ENCODE data around the gene LRIG3. TPM values are rescaled to one million over a fixed set of nuclear protein-coding genes. Genes with fewer than 3 reads are reported as not detected.
A peak's percentile ranks its signal among the peaks of the same experiment; 100 is the strongest.

Gene LRIG3
- total RNA-seq, 1 donor from 2014 or later, result 75.3 TPM

DNA sequence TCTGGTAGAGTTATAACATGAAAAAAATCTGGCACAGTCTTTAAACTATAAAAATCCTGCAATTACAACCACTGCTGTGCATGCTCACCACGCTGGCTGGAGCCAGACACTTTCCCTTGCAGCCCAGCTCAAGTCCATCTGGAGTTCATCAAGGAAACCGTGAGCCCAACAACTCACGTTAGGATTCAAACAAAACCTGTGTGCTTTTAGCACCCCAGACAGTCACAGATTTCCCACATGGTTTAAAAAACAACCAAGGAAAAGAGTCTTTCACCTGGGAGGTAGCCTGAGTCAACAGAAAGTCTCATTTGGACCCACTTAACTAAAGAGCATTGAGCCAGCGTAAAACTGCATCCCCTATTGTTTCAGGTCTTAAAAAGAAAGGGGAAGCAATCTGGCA lies 4.7 kb downstream of the LRIG3 start:
- Mint-ChIP-seq H3K27me3 (no peaks in the 10 kb centered on the region), H3K9me3 (ENCODE audit: low read depth) (no peaks in the 10 kb centered on the region), H3K4me3 (ENCODE audit: low read depth) (peak overlapping the region; percentile 90)

DNA sequence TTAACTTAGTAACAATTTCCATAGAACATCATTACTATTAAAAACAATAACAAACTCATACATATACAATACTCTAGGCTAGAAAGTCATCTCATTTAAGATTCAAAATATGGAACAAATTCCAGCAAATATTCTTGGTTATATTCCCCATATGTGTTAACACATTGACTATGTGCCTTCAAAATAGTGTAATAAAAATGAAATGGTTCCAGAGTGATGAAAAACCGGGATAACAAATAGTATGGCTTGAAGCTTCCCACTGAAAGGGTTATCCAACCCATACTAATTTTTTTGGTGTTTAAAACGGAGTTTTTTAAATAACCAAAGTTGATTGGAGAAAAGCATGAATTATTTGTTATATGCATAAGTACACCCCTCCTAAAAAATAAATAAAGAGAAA lies 5.3 kb downstream of the LRIG3 start:
- H3K27ac Mint-ChIP-seq, result peak overlapping the region; percentile 97
- TF ChIP-seq, protein P1, sequence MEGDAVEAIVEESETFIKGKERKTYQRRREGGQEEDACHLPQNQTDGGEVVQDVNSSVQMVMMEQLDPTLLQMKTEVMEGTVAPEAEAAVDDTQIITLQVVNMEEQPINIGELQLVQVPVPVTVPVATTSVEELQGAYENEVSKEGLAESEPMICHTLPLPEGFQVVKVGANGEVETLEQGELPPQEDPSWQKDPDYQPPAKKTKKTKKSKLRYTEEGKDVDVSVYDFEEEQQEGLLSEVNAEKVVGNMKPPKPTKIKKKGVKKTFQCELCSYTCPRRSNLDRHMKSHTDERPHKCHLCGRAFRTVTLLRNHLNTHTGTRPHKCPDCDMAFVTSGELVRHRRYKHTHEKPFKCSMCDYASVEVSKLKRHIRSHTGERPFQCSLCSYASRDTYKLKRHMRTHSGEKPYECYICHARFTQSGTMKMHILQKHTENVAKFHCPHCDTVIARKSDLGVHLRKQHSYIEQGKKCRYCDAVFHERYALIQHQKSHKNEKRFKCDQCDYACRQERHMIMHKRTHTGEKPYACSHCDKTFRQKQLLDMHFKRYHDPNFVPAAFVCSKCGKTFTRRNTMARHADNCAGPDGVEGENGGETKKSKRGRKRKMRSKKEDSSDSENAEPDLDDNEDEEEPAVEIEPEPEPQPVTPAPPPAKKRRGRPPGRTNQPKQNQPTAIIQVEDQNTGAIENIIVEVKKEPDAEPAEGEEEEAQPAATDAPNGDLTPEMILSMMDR (IDR thresholded peaks at IDR 0.05; ENCODE audit: unreplicated experiment), result no peak
- DNase-seq (ENCODE audit: low spot score, unreplicated experiment), result no peak
- peaks cover 64% of the 10 kb centered on the region for H3K4me1 Mint-ChIP-seq (ENCODE audit: low read depth)
- no peaks in the 10 kb centered on the region for H3K9me3 Mint-ChIP-seq (ENCODE audit: low read depth)
- H3K4me3 Mint-ChIP-seq (ENCODE audit: low read depth), result peak overlapping the region; percentile 90
- H3K27me3 Mint-ChIP-seq, result no peaks in the 10 kb centered on the region
- peaks cover 16% of the 10 kb centered on the region for H3K36me3 Mint-ChIP-seq (ENCODE audit: insufficient read depth)

More for the DNA sequence above, 4.7 kb downstream of the LRIG3 start:
- Mint-ChIP-seq H3K27ac (peak overlapping the region; percentile 97), H3K36me3 (ENCODE audit: insufficient read depth) (peaks cover 15% of the 10 kb centered on the region), H3K4me1 (ENCODE audit: low read depth) (peaks cover 65% of the 10 kb centered on the region)
- DNase-seq (ENCODE audit: low spot score, unreplicated experiment), result no peak
- TF ChIP-seq, protein P1 (IDR thresholded peaks at IDR 0.05; ENCODE audit: unreplicated experiment), result no peak

GRCh38 chr12:58914457-58914856 lies 5.8 kb downstream of the LRIG3 start:
- DNase-seq (ENCODE audit: low spot score, unreplicated experiment), result no peak
- Mint-ChIP-seq H3K27me3 (no peaks in the 10 kb centered on the region), H3K4me3 (ENCODE audit: low read depth) (peak overlapping the region; percentile 18), H3K4me1 (ENCODE audit: low read depth) (peaks cover 66% of the 10 kb centered on the region), H3K36me3 (ENCODE audit: insufficient read depth) (peaks cover 19% of the 10 kb centered on the region), H3K9me3 (ENCODE audit: low read depth) (no peaks in the 10 kb centered on the region), H3K27ac (peak overlapping the region; percentile 97)
- TF ChIP-seq, protein P1 (IDR thresholded peaks at IDR 0.05; ENCODE audit: unreplicated experiment), result no peak

- H3K27ac Mint-ChIP-seq, result no peak overlapping the region
- H3K36me3 Mint-ChIP-seq (ENCODE audit: insufficient read depth), result peaks cover 55% of the 10 kb centered on the region
Observed at GRCh38 chr12:58907391-58907790, 12.9 kb downstream of the LRIG3 start.

GRCh38 chr12:58906917-58907316 lies 13.4 kb downstream of the LRIG3 start:
- Mint-ChIP-seq H3K4me1 (ENCODE audit: low read depth) (peaks cover 17% of the 10 kb centered on the region), H3K27ac (no peak overlapping the region), H3K27me3 (no peaks in the 10 kb centered on the region), H3K4me3 (ENCODE audit: low read depth) (no peak overlapping the region), H3K9me3 (ENCODE audit: low read depth) (peaks cover 8% of the 10 kb centered on the region), H3K36me3 (ENCODE audit: insufficient read depth) (peaks cover 54% of the 10 kb centered on the region)
- DNase-seq (ENCODE audit: low spot score, unreplicated experiment), result no peak
- TF ChIP-seq, protein P1 (IDR thresholded peaks at IDR 0.05; ENCODE audit: unreplicated experiment), result no peak

More at GRCh38 chr12:58907391-58907790, 12.9 kb downstream of the LRIG3 start:
- DNase-seq (ENCODE audit: low spot score, unreplicated experiment), result no peak
- TF ChIP-seq, protein P1 (IDR thresholded peaks at IDR 0.05; ENCODE audit: unreplicated experiment), result no peak
- peaks cover 8% of the 10 kb centered on the region for H3K9me3 Mint-ChIP-seq (ENCODE audit: low read depth)
- H3K27me3 Mint-ChIP-seq, result no peaks in the 10 kb centered on the region
- H3K4me1 Mint-ChIP-seq (ENCODE audit: low read depth), result peaks cover 17% of the 10 kb centered on the region
- H3K4me3 Mint-ChIP-seq (ENCODE audit: low read depth), result no peak overlapping the region
